ENCODE data around the gene CTXND1.

CTXND1 gene

GRCh38 chr15:80202016-80202315, 50.0 kb downstream of the CTXND1 start:
- no peak for TF ChIP-seq CTCF (IDR thresholded peaks at IDR 0.05; ENCODE audit: low read depth, low read length)
- DNase-seq (ENCODE audit: extremely low read depth, low read depth): no peak

GRCh38 chr15:80201256-80202015, 50.6 kb downstream of the CTXND1 start:
- DNase-seq (ENCODE audit: extremely low read depth, low read depth): no peak
- TF ChIP-seq CTCF (IDR thresholded peaks at IDR 0.05; ENCODE audit: low read depth, low read length): no peak

- no peak for TF ChIP-seq CTCF (IDR thresholded peaks at IDR 0.05; ENCODE audit: low read depth, low read length)
- no peak for DNase-seq (ENCODE audit: extremely low read depth, low read depth)
Measured at GRCh38 chr15:80199869-80200268, 52.1 kb downstream of the CTXND1 start.

GRCh38 chr15:80199366-80199765, 52.6 kb downstream of the CTXND1 start:
- TF ChIP-seq CTCF (IDR thresholded peaks at IDR 0.05; ENCODE audit: low read depth, low read length): no peak
- no peak for DNase-seq (ENCODE audit: extremely low read depth, low read depth)

GRCh38 chr15:80194914-80195313, 57.1 kb downstream of the CTXND1 start:
- no peak for TF ChIP-seq CTCF (IDR thresholded peaks at IDR 0.05; ENCODE audit: low read depth, low read length)
- DNase-seq (ENCODE audit: extremely low read depth, low read depth): no peak

- TF ChIP-seq CTCF (IDR thresholded peaks at IDR 0.05; ENCODE audit: low read depth, low read length): no peak
- DNase-seq (ENCODE audit: extremely low read depth, low read depth): no peak
Measured at GRCh38 chr15:80194186-80194585, 57.8 kb downstream of the CTXND1 start.

- no peak for DNase-seq (ENCODE audit: extremely low read depth, low read depth)
- TF ChIP-seq CTCF (IDR thresholded peaks at IDR 0.05; ENCODE audit: low read depth, low read length): no peak
Measured at GRCh38 chr15:80191897-80192595, 60.0 kb downstream of the CTXND1 start.

Measured in AG09319 (cell line).